HL-60 (cell line): ENCODE results near the gene H2BK1.

Experiments
- DNase-seq, 2 experiments: peaks; one replicate each; pipeline ENCODE4 v3.0.0-alpha.2; 2010 to 2020; ENCODE audit warnings: low read depth in 1 of 2, low spot score in 1 of 2
- H3K27ac ChIP-seq: fragments of 250-450 bp; sonication (Bioruptor Pico); replicated peaks from 2 replicates; pipeline ENCODE4 v1.5.1; 2020; ENCODE audit warnings: mild to moderate bottlenecking, moderate library complexity
- H3K27me3 ChIP-seq: fragments of 250-450 bp; sonication (Bioruptor Pico); 2 replicates; pipeline ENCODE4 v1.5.1; 2021; ENCODE audit warnings: mild to moderate bottlenecking, moderate library complexity; ENCODE audit not compliant: insufficient read depth, poor library complexity, severe bottlenecking
- H3K4me3 ChIP-seq: replicated peaks from 2 replicates; pipeline ENCODE4 v1.5.1; 2011; ENCODE audit warnings: mild to moderate bottlenecking, control low read depth, low read length; ENCODE audit not compliant: insufficient read depth
- CTCF ChIP-seq: IDR thresholded peaks from one replicate; pipeline ENCODE4 v1.5.1; 2011; ENCODE audit warnings: low read length, control low read depth, inconsistent platforms; ENCODE audit not compliant: insufficient read depth
- GABPA ChIP-seq: IDR thresholded peaks from 2 replicates; pipeline ENCODE4 v1.6.1; 2012; ENCODE audit warnings: low read depth
- POLR2AphosphoS5 ChIP-seq: IDR thresholded peaks from 2 replicates; pipeline ENCODE4 v1.6.1; 2012; ENCODE audit warnings: low read depth
- SPI1 ChIP-seq: IDR thresholded peaks from 2 replicates; pipeline ENCODE4 v1.6.1; 2012; ENCODE audit warnings: low read depth, mild to moderate bottlenecking, borderline replicate concordance
- TF ChIP-seq, protein P1 (sequence below): IDR thresholded peaks from 2 replicates; pipeline ENCODE4 v1.6.1; 2012; ENCODE audit warnings: low read depth; ENCODE audit not compliant: insufficient replicate concordance

Gene H2BK1

DNA sequence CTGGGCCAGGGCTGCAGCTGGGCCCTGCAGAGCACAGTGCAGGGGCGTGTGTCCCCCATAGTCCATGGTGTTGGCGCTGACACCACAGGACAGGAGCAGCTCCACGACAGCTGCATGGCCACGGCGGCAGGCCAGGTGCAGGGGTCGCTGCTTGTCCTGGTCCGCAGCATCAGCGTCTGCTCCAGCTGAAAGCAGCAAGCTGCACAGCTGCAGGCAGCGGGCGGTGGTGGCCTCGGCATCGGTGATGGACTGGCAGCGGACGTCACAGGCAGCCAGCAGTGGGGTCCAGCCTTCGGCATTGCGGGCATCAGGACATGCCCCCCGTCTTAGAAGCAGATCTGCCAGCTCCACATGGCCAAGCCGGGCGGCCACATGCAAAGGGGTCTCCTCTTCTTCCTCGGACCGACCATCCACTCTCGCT is 29.3 kb downstream of the H2BK1 start:
- no peaks in the 10 kb centered on the region for H3K27me3 ChIP-seq
- DNase-seq = no peak
- no peak overlapping the region for H3K27ac ChIP-seq
- no peak overlapping the region for H3K4me3 ChIP-seq
- TF ChIP-seq, protein P1, sequence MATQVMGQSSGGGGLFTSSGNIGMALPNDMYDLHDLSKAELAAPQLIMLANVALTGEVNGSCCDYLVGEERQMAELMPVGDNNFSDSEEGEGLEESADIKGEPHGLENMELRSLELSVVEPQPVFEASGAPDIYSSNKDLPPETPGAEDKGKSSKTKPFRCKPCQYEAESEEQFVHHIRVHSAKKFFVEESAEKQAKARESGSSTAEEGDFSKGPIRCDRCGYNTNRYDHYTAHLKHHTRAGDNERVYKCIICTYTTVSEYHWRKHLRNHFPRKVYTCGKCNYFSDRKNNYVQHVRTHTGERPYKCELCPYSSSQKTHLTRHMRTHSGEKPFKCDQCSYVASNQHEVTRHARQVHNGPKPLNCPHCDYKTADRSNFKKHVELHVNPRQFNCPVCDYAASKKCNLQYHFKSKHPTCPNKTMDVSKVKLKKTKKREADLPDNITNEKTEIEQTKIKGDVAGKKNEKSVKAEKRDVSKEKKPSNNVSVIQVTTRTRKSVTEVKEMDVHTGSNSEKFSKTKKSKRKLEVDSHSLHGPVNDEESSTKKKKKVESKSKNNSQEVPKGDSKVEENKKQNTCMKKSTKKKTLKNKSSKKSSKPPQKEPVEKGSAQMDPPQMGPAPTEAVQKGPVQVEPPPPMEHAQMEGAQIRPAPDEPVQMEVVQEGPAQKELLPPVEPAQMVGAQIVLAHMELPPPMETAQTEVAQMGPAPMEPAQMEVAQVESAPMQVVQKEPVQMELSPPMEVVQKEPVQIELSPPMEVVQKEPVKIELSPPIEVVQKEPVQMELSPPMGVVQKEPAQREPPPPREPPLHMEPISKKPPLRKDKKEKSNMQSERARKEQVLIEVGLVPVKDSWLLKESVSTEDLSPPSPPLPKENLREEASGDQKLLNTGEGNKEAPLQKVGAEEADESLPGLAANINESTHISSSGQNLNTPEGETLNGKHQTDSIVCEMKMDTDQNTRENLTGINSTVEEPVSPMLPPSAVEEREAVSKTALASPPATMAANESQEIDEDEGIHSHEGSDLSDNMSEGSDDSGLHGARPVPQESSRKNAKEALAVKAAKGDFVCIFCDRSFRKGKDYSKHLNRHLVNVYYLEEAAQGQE = no peak
- TF ChIP-seq SPI1 (no peak), POLR2AphosphoS5 (no peak), GABPA (no peak), CTCF (no peak)

GRCh38 chr7:151179946-151180345 is 30.3 kb downstream of the H2BK1 start:
- TF ChIP-seq SPI1 = no peak
- TF ChIP-seq CTCF = no peak
- TF ChIP-seq, protein P1 = no peak
- no peak for TF ChIP-seq GABPA
- no peak for TF ChIP-seq POLR2AphosphoS5
- H3K27ac ChIP-seq = no peak overlapping the region
- H3K27me3 ChIP-seq = no peaks in the 10 kb centered on the region
- no peak for DNase-seq
- H3K4me3 ChIP-seq = no peak overlapping the region

- no peak for DNase-seq
- no peak overlapping the region for H3K4me3 ChIP-seq
- H3K27ac ChIP-seq = no peak overlapping the region
- no peaks in the 10 kb centered on the region for H3K27me3 ChIP-seq
- no peak for TF ChIP-seq GABPA
- no peak for TF ChIP-seq SPI1
- no peak for TF ChIP-seq POLR2AphosphoS5
- no peak for TF ChIP-seq CTCF
- TF ChIP-seq, protein P1 = no peak
Measured at GRCh38 chr7:151179287-151179860, 30.9 kb downstream of the H2BK1 start.
